ENCODE data around the gene FSTL4.

The FSTL4 gene

GRCh38 chr5:133314086-133314485, 298.3 kb downstream of the FSTL4 start:
- DNase-seq: no peak

- no peak for DNase-seq
Observed at GRCh38 chr5:133311176-133311575, 301.2 kb downstream of the FSTL4 start.

DNA sequence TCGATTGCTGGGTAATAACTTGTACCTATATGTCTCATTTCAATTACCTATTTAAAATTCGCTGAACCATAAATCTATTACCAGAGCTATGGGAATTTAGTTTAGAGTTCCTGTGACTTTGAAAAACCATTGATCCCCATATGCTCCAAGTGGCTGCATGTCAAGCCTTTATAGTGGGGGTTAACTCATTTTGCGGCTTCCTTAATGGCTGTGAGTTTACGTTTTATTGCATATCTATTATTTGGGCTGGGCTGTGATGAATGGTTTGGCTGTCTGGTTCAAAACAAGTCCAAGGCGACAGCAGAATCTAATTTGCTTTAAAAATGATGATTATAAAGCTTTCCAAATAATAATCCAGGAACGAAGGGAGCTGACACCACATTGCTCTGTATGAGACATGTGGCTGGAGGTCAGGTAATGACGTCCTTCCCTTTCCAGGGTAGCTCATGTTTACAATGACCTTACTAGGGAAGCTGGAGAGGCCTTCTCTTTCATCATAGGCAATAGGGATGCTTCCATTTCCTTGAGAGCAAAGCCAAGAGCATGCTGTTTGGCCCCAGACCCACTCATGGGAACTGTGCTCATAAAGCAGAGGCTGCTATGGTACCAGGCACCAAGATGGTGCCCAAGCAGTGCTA, 302.2 kb downstream of the FSTL4 start:
- no peak for DNase-seq

DNA sequence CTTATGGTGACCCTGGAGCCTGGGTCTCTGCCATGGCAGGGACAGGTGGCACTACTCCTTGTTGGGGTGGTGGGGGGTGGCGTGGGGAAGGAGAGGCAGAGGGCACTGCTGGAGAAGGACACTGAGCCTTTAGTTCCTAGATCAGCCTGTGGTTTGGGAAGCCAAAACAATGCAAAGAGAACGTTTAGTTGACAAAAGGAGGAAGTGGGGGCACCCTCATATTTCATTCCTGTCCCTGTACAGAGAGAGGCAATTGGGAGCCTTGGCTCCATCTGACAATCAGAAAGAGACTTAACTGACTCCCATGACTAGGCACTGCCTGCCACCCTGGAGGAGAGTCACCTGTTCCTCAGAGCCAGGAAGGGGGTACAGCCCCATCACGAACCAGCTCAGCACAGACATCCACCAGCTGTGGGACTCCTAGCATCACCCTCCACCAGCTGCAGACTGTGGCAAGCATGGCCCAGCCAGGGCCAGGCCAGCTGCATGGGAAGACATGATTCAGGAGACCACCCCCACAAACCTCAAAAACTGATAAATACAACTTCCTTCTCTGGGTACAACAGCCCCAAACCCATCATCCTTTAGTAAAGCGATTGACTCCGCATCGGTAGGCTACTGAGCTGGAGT, 303.1 kb downstream of the FSTL4 start:
- no peak for DNase-seq

- DNase-seq: no peak
Observed at GRCh38 chr5:133307275-133307674, 305.1 kb downstream of the FSTL4 start.

DNA sequence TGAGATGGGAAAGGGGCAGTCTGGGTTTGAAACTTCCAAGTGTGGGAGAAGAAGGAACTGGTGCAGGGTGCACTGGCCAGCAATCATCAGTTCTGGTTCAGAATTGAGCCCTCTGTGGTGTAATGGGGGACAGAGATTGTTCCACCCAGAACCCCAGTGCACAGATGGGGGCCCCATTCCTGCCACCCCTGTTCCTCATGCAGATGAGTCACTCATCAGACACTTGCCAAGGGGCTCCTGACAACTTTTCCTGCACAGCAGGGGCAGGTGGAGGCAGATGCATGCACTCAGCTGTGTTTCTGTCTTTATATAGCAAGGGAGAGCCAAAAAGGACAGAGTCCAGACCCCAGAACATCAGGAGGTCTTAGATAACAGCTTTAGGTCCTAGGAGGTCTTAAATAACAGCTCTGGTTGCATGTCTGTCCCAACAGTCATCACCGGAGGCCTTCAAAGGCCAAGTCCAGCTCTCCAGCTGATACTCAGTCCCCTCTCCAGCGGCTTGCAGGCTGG, 307.6 kb downstream of the FSTL4 start:
- DNase-seq: no peak

GRCh38 chr5:133304178-133304577, 308.2 kb downstream of the FSTL4 start:
- DNase-seq: no peak

GRCh38 chr5:133303298-133303697, 309.0 kb downstream of the FSTL4 start:
- DNase-seq: no peak

DNA sequence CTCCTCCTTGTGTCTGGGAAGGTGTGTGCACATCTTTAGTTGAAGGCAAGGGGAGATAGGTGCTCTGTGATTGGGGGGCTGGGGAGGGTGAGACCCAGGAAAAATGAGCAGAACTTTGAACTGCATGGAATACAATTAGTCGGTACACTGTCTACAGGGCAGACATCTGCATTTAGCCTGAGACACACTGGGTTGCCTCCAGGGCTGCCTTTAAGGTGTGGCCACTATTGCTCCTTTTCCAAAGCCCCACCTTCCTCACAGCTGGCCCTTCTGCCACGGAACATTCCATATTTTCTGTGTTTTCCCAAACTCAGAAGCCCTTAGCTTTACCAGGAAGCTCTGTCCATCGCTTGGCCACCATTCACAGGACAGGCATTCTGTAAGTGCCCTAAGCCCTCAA, 312.6 kb downstream of the FSTL4 start:
- DNase-seq: no peak

DNA sequence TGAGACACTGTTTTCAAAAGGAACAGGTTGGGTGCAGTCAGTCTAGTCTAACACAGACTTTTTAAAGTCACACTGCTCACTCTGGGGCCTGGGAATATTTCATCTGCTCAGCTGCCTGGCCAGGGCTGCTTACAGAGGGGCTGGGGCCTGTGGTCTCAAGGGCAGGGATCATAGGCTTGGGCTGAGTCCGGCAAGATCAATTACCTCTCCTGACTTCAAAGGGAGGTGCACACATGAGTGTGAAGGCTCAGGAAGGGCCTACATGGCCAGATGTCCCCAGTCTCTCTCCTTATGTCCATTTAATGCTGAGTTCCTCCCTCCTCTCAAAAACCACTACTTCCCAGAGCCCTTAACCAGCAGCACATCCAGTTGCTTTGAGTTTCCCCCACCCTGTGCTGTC, 313.3 kb downstream of the FSTL4 start:
- DNase-seq: no peak

GRCh38 chr5:133298447-133298846, 313.9 kb downstream of the FSTL4 start:
- no peak for DNase-seq

DNA sequence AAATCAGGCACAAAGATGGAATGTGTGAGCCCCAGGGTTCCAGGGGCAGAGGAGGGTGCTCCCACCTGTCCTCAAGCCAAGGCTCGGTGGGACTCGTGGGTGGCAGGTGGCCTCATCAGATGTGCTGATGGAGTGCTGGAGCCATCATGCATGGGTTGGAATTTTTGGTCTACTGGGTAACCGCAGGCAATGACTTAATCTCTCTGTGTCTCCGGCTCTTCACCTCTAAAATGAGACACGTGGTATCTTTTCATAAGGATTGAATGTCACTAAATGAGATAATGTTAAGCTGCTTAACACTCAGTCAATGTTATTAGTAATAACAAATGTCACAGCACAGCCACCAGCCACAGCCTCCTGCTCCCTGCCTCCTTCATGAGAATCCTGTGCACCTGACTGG, 315.0 kb downstream of the FSTL4 start:
- no peak for DNase-seq

- DNase-seq: no peak
Observed at GRCh38 chr5:133296624-133297023, 315.7 kb downstream of the FSTL4 start.

DNA sequence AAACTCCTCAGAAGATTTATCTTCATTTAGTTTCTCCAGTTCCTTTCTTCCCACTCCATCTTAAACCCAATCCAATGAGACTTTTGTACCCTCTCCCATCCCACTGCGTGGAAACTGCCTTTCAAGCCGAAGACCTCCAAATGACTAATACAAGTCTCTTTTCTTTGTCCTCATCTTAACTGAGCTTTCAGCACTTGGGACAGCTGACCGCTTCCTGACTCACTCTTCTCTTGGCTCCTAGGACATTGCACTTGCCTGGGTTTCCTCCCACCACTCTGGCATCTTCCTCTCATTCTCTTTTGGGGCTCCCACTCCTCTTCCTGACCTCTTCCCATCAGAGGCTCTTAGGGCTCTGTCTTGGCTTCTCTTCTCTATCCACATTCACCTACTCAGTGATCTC, 316.8 kb downstream of the FSTL4 start:
- DNase-seq: no peak

GRCh38 chr5:133294380-133294779, 318.0 kb downstream of the FSTL4 start:
- DNase-seq: no peak

DNA sequence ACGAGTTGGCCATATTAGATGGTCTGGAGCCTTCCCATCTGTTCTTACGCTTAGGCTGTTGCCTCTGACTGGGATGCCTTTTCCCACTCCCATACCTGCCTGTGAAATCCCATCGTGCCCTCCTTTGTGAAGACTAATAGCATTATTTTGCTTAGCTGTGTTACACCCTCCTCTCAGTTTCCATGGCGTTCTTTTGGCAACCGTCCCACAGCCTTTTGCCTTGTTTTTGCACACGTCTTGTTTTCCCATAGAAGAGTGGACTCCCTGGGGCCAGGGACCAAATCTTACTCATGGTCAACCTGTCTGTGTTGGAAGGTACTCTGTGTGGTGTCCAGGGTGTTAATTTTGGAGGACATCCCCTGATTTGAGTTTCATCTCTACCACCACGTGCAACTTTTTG, 318.4 kb downstream of the FSTL4 start:
- no peak for DNase-seq

DNA sequence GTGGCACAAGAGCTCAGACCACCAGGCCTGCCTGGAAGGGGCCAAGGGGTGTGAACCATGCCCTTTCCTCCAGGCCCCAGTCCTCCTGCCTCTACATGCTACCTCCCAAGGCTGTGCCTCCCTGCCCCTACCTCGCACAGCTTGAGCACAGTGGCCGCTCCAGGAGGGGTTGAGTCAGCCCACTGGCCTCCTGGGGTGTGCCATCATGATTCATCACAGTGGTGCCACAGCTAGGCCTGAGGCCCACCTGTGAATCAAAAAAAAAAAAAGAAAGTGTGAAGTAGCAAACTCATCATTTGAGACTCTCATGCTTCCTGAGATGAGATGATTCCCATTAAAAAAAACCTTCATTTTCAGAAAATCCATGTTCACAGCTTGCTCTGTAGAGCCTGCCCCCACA, 320.0 kb downstream of the FSTL4 start:
- DNase-seq: no peak

- DNase-seq: no peak
Observed at GRCh38 chr5:133291524-133291923, 320.8 kb downstream of the FSTL4 start.

DNA sequence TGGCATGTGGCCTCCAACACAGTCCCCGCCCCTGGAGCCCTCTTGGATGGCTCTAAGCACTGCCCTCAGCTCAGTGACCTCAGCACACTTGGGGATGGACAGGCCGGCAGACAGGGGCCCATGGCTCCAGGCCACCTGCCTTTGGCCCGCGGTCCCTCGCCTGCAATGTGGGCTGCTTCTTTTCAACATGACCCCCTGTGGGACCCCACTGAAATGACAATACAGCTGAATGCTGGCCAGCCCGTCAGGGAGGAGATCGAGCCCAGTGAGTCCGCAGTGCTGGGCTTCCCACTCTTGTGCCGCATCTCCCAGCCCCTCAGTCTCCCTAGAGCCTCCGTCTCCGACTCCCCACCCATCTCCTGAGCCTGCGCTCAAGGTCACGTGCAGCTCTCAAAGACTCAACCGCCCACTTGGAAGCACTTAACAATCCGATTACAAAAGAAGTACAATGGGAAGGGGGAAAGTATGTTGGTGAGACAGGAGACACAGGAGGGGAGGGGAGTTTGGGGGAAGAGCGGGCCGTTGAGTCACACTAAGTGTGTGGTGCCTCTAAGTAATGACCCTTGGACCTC, 321.6 kb downstream of the FSTL4 start:
- DNase-seq: no peak

GRCh38 chr5:133289686-133290367, 322.5 kb downstream of the FSTL4 start:
- no peak for DNase-seq

GRCh38 chr5:133287500-133287899, 324.8 kb downstream of the FSTL4 start:
- peak; percentile 40 for DNase-seq

DNA sequence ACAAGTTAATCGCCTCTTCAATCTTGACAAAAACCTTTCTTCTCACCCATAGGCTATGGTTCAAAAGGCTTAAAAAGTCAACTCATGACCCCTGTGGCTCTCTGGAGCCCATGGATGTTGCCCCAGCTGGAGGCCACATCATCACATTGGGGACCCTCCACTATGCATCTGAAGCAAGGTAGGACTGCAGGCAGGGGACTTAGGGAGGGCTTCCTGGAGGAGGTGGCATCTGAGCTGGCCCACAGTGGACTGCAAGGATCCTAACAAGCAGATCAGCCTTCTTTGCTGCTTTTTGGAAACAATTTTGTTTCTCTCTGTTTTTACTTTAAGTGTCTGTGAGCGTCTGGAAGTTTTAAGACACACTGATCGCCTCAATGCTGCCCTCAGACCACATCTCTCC, 325.9 kb downstream of the FSTL4 start:
- DNase-seq: no peak

DNA sequence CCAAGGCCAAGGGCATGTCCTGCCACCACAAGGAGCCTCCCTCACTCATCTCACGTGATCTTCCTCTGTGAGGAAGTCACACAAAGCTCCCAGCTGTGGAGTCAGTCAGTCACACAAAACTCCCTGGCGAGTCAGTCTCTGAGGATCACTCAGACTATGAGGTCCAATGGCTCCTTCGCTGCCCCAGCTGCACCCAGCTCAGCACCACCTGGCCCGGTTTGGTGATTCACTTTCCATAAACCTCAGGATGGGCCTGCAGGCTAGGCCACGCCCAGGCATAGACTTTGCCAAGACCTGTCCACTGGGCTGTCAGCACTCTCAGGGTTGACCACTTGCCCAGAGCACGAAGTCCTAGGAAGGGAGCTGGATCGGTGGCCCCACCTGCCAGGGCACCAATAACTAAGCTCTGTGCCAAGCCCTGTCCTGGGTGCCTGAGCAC, 326.7 kb downstream of the FSTL4 start:
- no peak for DNase-seq

DNA sequence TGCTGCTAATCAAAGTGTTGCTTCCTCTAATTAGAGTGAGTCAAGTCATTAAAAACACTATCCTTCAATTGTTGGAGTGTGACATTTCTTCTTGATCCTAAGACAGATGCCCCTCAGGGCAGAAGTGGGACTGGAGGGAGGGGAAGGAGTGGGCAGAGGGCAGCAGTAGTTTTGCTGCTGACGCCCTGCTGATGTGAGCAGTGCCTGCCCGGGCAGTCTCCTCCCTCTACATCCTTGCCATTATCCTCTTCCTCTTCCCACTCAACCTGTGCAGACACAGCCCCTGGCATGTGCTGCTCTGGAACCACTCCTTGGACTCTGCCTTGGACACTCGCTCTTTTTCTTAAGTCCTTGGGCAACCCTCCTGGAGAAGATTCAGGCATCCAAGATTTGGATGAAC, 328.0 kb downstream of the FSTL4 start:
- no peak for DNase-seq

Measured in CD4-positive, alpha-beta T cell treated with Interleukin-10 for 1 hour (primary cell).